A549 treated with CpdA at 1 μM for 4 hours (cell line): ENCODE measurements around the gene HTN1. TPM values are rescaled to one million over a fixed set of nuclear protein-coding genes. Genes with fewer than 3 reads are reported as not detected.

Experiments used
- total RNA-seq: library from RNA; stranded (reverse); fragments of 200-300 nt; extraction: Qiagen RNA extraction; gene quantifications from 5 replicates; pipeline ENCODE4 v1.2.3, GENCODE V29; 2022; ENCODE audit warnings: low read depth

HTN1 gene
- total RNA-seq = not detected in 5 replicates

GRCh38 chr4:70050138-70050537, at the start of gene HTN1:
HTN1 (plus strand) TSS chr4:70050438; CDS start chr4:70053077, 2,639 bp downstream.

GRCh38 chr4:70028159-70028558, 22.1 kb upstream of the HTN1 start, which contains the start of gene HTN3:
HTN3 (plus strand) TSS chr4:70028459; CDS start chr4:70030741, 2,282 bp downstream.

Other genes with a start within 250 kb of the HTN1 start
- not detected in 5 replicates for gene SULT1E1, start 190.3 kb upstream of the HTN1 start, total RNA-seq
- gene CSN1S1, start 119.4 kb upstream of the HTN1 start, total RNA-seq = not detected in 5 replicates
- not detected in 5 replicates for gene CSN2, start 84.7 kb upstream of the HTN1 start, total RNA-seq
- not detected in 5 replicates for gene STATH, start 54.5 kb upstream of the HTN1 start, total RNA-seq
- gene HTN3, start 22.0 kb upstream of the HTN1 start, total RNA-seq = not detected in 5 replicates
- gene PRR27, start 103.8 kb downstream of the HTN1 start, total RNA-seq = not detected in 5 replicates
- not detected in 5 replicates for gene ODAM, start 145.3 kb downstream of the HTN1 start, total RNA-seq
- gene FDCSP, start 175.7 kb downstream of the HTN1 start, total RNA-seq = not detected in 5 replicates
- gene CSN3, start 192.2 kb downstream of the HTN1 start, total RNA-seq = not detected in 5 replicates